Cardiac septum (tissue), 1 donor: Measurements from ENCODE around the gene RAPGEF2. TPM values are rescaled to one million over a fixed set of nuclear protein-coding genes. Genes with fewer than 3 reads are reported as not detected.

Experiments
- DNase-seq: peaks from one replicate; pipeline ENCODE4 v3.0.0-alpha.2; 2020; ENCODE audit warnings: low spot score
- intact Hi-C: fragments of 100-400 bp; cut with DNase I; formaldehyde crosslinking; loops from one replicate; pipeline ENCODE4 v1.14.0; 2022
- total RNA-seq: library from RNA; stranded (reverse); fragmentation: NEBNext Ultra II Directional; extraction: Animal tissue kit (Norgen Biotek cat#: 25700); gene quantifications from one replicate; pipeline ENCODE4 v1.2.1, GENCODE V29; 2021
- donor health status: DM: no; HTN: no; CAD: no.

RAPGEF2 gene
- total RNA-seq, 1 donor from 2014 or later, result 52.3 TPM

GRCh38 chr4:159328766-159329165 lies 225.9 kb downstream of the RAPGEF2 start:
- intact Hi-C loops, result no loop called here
- DNase-seq, result no peak

GRCh38 chr4:159334461-159334860 lies 231.6 kb downstream of the RAPGEF2 start:
- no peak for DNase-seq
- intact Hi-C loops, result no loop called here

GRCh38 chr4:159337041-159337440 lies 234.2 kb downstream of the RAPGEF2 start:
- intact Hi-C loops, result no loop called here
- no peak for DNase-seq

- DNase-seq, result no peak
- intact Hi-C loops, result no loop called here
Observed at GRCh38 chr4:159341522-159341921, 238.6 kb downstream of the RAPGEF2 start.

GRCh38 chr4:159342374-159342773 lies 239.5 kb downstream of the RAPGEF2 start:
- DNase-seq, result no peak
- intact Hi-C loops, result no loop called here

- intact Hi-C loops, result no loop called here
- no peak for DNase-seq
Observed at GRCh38 chr4:159343116-159343515, 240.2 kb downstream of the RAPGEF2 start.

- DNase-seq, result no peak
- intact Hi-C loops, result loop anchor here (5.0 kb wide), 1 partner anchor 82 kb away; no protein-coding TSS in a partner anchor
Observed at GRCh38 chr4:159344877-159345276, 242.0 kb downstream of the RAPGEF2 start.

GRCh38 chr4:159346681-159347080 lies 243.8 kb downstream of the RAPGEF2 start:
- intact Hi-C loops, result loop anchor here (5.0 kb wide), 1 partner anchor 81 kb away; no protein-coding TSS in a partner anchor
- no peak for DNase-seq

GRCh38 chr4:159347813-159348212 lies 244.9 kb downstream of the RAPGEF2 start:
- DNase-seq, result no peak
- intact Hi-C loops, result loop anchor here (5.0 kb wide), 1 partner anchor 79 kb away; no protein-coding TSS in a partner anchor

- intact Hi-C loops, result loop anchor here (5.0 kb wide), 1 partner anchor 78 kb away; no protein-coding TSS in a partner anchor
Observed at GRCh38 chr4:159349332-159349731, 246.5 kb downstream of the RAPGEF2 start.

GRCh38 chr4:159352609-159353008 lies 249.7 kb downstream of the RAPGEF2 start:
- no peak for DNase-seq
- intact Hi-C loops, result no loop called here

More at GRCh38 chr4:159349332-159349731, 246.5 kb downstream of the RAPGEF2 start:
- no peak for DNase-seq

- intact Hi-C loops, result no loop called here
- no peak for DNase-seq
Observed at GRCh38 chr4:159353422-159354116, 250.7 kb downstream of the RAPGEF2 start.

GRCh38 chr4:159355466-159355865 lies 252.6 kb downstream of the RAPGEF2 start:
- intact Hi-C loops, result no loop called here
- no peak for DNase-seq

GRCh38 chr4:159357350-159357749 lies 254.5 kb downstream of the RAPGEF2 start:
- intact Hi-C loops, result no loop called here

GRCh38 chr4:159358226-159358625 lies 255.3 kb downstream of the RAPGEF2 start:
- intact Hi-C loops, result no loop called here
- no peak for DNase-seq

More at GRCh38 chr4:159357350-159357749, 254.5 kb downstream of the RAPGEF2 start:
- no peak for DNase-seq

GRCh38 chr4:159360549-159360948 lies 257.7 kb downstream of the RAPGEF2 start:
- DNase-seq, result no peak
- intact Hi-C loops, result no loop called here

GRCh38 chr4:159363361-159363760 lies 260.5 kb downstream of the RAPGEF2 start:
- intact Hi-C loops, result no loop called here

GRCh38 chr4:159366966-159367780 lies 264.3 kb downstream of the RAPGEF2 start:
- intact Hi-C loops, result no loop called here
- no peak for DNase-seq

More at GRCh38 chr4:159363361-159363760, 260.5 kb downstream of the RAPGEF2 start:
- no peak for DNase-seq

GRCh38 chr4:159367781-159368080 lies 264.9 kb downstream of the RAPGEF2 start:
- DNase-seq, result no peak
- intact Hi-C loops, result no loop called here

- intact Hi-C loops, result no loop called here
- DNase-seq, result no peak
Observed at GRCh38 chr4:159368320-159368719, 265.4 kb downstream of the RAPGEF2 start.

GRCh38 chr4:159369256-159369655 lies 266.4 kb downstream of the RAPGEF2 start:
- intact Hi-C loops, result no loop called here
- no peak for DNase-seq
